Activated T-cell treated with anti-CD3 and anti-CD28 coated beads, Interleukin-2, amount 50 U/mL, for 24 hours (primary cell): ENCODE results near the gene GJD3.
A peak's percentile ranks its signal among the peaks of the same experiment; 100 is the strongest.

Experiments
- DNase-seq: peaks from one replicate; pipeline ENCODE4 v3.0.0-alpha.2; 2020
- H3K27ac Mint-ChIP-seq: 2 replicates; pipeline ENCODE4 v1.8.0; 2020; ENCODE audit warnings: mild to moderate bottlenecking, mixed read lengths
- H3K27me3 Mint-ChIP-seq: 2 replicates; pipeline ENCODE4 v1.8.0; 2020; ENCODE audit warnings: mixed read lengths
- H3K36me3 Mint-ChIP-seq: 2 replicates; pipeline ENCODE4 v1.8.0; 2020; ENCODE audit warnings: low read depth, mixed read lengths
- H3K4me1 Mint-ChIP-seq: 2 replicates; pipeline ENCODE4 v1.8.0; 2020; ENCODE audit warnings: low read depth, mixed read lengths
- H3K4me3 Mint-ChIP-seq: 2 replicates; pipeline ENCODE4 v1.8.0; 2020; ENCODE audit warnings: mild to moderate bottlenecking, moderate library complexity, mixed read lengths
- H3K9me3 Mint-ChIP-seq: 2 replicates; pipeline ENCODE4 v1.8.0; 2020; ENCODE audit warnings: mixed read lengths

The GJD3 gene

DNA sequence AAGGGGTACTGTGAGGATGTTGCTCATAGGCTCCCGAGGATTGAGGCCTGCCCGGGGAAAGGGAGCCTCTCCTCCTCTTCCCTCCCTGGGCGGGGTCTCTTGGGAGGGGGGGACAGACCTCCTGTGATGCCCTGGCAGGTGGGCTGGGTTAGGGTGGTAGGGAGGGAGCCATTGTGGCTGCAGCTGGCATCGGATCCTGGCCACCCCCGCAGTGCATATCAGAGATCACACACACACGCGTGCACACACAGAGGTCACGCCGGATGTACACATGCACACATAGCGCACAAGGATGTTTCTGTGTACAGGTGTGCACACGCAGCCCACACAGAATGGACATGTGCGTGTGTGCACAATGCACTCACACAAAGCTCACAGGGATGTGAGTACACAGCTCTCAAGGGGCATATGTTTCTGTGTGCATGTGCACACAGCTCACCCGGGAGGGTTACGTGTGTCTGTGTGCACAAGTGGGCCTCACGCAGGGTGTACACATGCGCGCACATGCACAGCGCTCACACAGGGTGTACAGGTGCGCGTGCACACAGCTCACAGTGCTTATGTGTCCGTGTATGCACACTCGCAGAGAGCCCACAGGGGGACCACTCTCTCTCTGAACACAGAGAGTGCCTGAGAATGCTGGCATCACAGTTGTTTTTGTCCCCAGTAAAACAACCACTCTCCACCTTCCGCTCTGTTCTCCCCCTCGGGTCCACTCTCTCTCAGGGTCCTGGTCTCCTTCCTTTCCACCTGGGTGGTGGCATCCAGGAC, 2.4 kb downstream of the GJD3 start:
- H3K9me3 Mint-ChIP-seq, result no peaks in the 10 kb centered on the region
- H3K4me1 Mint-ChIP-seq, result peaks cover 26% of the 10 kb centered on the region
- H3K4me3 Mint-ChIP-seq, result peak overlapping the region; percentile 60
- peaks cover 22% of the 10 kb centered on the region for H3K27me3 Mint-ChIP-seq
- H3K36me3 Mint-ChIP-seq, result peaks cover 2% of the 10 kb centered on the region
- peak; percentile 30 for DNase-seq
- H3K27ac Mint-ChIP-seq, result no peak overlapping the region

DNA sequence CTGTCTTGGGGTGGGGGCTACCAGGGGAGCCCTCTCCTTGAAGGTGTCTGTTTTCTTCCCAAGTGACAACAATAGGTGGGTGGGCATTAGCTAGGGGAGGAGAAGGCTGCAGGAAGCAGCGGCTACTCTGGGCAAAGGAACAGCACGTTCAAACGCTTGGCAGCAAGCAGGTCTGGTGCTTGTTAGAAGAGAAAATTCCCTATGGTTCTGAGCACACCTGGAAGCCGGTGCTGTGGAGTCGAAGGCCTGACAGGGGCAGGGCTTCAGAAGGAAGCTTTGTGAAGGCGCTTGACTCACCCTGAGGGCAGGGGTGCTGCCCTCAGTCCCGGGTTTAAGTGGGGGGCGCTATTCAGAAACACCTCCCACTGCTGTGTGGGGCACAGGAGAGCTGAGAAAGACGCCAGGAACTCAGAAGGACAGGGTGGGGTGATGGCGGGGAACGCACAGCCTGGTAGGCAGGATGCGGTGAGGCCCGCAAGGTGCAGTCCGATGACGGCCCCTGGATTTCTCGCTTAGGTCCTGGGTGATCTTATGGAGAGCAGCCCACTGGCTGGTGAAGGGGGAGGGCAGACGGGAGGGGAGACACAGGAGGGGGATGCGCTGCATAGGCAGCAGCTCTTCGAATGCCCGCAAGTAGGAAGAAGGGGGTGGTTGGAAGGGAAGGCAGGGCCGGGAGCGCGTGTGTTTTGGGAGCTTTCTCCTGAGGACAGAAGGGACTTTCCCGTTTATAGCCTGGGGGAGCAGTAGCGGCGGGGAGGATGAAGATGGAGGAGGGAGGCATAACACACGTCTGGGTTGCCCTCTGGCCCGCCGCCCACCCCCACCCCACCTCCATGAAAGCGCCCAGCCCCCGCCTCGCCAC, 3.2 kb downstream of the GJD3 start:
- Mint-ChIP-seq H3K27ac (peak overlapping the region; percentile 6), H3K4me1 (peaks cover 26% of the 10 kb centered on the region), H3K36me3 (peaks cover 5% of the 10 kb centered on the region), H3K4me3 (no peak overlapping the region), H3K27me3 (peaks cover 22% of the 10 kb centered on the region), H3K9me3 (no peaks in the 10 kb centered on the region)
- peak; percentile 30 for DNase-seq

- H3K4me3 Mint-ChIP-seq, result no peak overlapping the region
- peaks cover 22% of the 10 kb centered on the region for H3K27me3 Mint-ChIP-seq
- no peak for DNase-seq
- H3K27ac Mint-ChIP-seq, result no peak overlapping the region
- peaks cover 26% of the 10 kb centered on the region for H3K4me1 Mint-ChIP-seq
- H3K9me3 Mint-ChIP-seq, result no peaks in the 10 kb centered on the region
- peaks cover 15% of the 10 kb centered on the region for H3K36me3 Mint-ChIP-seq
These were observed 4.4 kb downstream of the GJD3 start for GRCh38 chr17:40360091-40360490.

DNA sequence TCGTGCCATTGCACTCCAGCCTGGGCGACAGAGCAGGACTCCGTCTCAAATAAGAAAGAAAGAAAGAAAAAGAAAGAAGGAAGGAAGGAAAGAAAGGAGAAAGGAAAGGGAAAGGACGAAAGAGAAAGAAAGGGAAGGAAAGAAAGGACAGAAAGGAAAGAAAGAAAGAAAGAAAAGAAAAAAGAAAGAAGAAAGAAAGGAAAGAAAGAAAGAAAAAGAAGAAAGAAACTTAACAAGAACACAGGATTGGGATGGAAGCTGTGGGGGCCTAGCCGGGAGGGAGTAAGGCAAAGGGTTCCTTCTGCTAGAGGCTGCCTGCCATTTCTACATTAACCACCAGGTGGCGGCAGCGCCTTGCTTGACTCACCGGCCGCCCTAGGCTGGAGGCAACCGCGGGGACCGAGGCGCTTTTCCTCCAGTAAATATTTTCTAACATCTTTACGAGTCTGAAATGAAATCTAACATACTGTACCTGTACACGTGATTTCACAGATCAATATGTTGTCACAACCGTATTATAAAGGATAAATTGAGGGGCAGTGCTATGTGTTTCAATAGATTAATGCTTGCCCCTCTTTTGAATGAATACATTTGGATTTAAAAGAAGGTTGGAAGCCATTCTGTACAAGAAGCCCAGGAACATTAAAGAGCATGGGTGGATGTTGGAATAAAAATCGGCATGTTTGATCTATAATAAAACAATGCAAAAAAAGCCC, 6.1 kb downstream of the GJD3 start:
- peaks cover 25% of the 10 kb centered on the region for H3K4me1 Mint-ChIP-seq
- H3K36me3 Mint-ChIP-seq, result peaks cover 28% of the 10 kb centered on the region
- no peak overlapping the region for H3K27ac Mint-ChIP-seq
- peaks cover 20% of the 10 kb centered on the region for H3K27me3 Mint-ChIP-seq
- H3K4me3 Mint-ChIP-seq, result peak overlapping the region; percentile 10
- no peaks in the 10 kb centered on the region for H3K9me3 Mint-ChIP-seq
- DNase-seq, result peak; percentile 93

DNA sequence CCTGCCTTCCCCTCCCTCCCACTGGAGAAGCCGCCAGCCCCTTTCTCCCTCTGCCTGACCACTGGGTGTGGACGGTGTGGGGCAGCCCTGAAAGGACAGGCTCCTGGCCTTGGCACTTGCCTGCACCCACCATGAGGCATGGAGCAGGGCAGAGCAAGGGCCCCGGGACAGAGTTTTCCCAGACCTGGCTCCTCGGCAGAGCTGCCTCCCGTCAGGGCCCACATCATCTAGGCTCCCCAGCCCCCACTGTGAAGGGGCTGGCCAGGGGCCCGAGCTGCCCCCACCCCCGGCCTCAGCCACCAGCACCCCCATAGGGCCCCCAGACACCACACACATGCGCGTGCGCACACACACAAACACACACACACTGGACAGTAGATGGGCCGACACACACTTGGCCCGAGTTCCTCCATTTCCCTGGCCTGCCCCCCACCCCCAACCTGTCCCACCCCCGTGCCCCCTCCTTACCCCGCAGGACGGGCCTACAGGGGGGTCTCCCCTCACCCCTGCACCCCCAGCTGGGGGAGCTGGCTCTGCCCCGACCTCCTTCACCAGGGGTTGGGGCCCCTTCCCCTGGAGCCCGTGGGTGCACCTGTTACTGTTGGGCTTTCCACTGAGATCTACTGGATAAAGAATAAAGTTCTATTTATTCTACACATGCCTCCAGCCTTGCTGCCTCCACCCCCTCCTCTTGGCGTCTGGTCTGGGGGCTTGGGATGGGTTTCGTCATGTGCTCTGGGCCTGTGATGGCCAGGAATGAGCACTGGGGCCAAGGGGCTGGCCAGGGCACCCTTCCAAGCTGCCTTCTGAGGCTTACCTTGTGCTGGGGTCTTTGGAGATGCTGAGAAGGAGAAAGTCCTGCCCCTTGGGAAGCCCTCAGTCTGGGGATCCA, 7.3 kb downstream of the GJD3 start:
- peaks cover 15% of the 10 kb centered on the region for H3K27me3 Mint-ChIP-seq
- no peak overlapping the region for H3K27ac Mint-ChIP-seq
- peaks cover 40% of the 10 kb centered on the region for H3K36me3 Mint-ChIP-seq
- H3K4me3 Mint-ChIP-seq, result no peak overlapping the region
- H3K9me3 Mint-ChIP-seq, result no peaks in the 10 kb centered on the region
- DNase-seq, result no peak
- peaks cover 31% of the 10 kb centered on the region for H3K4me1 Mint-ChIP-seq

- H3K4me1 Mint-ChIP-seq, result peaks cover 30% of the 10 kb centered on the region
- no peak for DNase-seq
- H3K36me3 Mint-ChIP-seq, result peaks cover 51% of the 10 kb centered on the region
These were observed 8.5 kb downstream of the GJD3 start for GRCh38 chr17:40355804-40356758.

GRCh38 chr17:40355123-40355803, 9.3 kb downstream of the GJD3 start:
- H3K36me3 Mint-ChIP-seq, result peaks cover 53% of the 10 kb centered on the region
- peak; percentile 91 for DNase-seq
- no peaks in the 10 kb centered on the region for H3K27me3 Mint-ChIP-seq
- H3K4me1 Mint-ChIP-seq, result peaks cover 29% of the 10 kb centered on the region
- H3K27ac Mint-ChIP-seq, result no peak overlapping the region
- no peak overlapping the region for H3K4me3 Mint-ChIP-seq
- no peaks in the 10 kb centered on the region for H3K9me3 Mint-ChIP-seq

More at GRCh38 chr17:40355804-40356758, 8.5 kb downstream of the GJD3 start:
- Mint-ChIP-seq H3K9me3 (no peaks in the 10 kb centered on the region), H3K27ac (no peak overlapping the region), H3K27me3 (peaks cover 6% of the 10 kb centered on the region), H3K4me3 (no peak overlapping the region)

GRCh38 chr17:40354221-40355122, 10.1 kb downstream of the GJD3 start:
- Mint-ChIP-seq H3K27me3 (no peaks in the 10 kb centered on the region), H3K36me3 (peaks cover 61% of the 10 kb centered on the region), H3K4me3 (no peak overlapping the region), H3K4me1 (peaks cover 33% of the 10 kb centered on the region), H3K9me3 (no peaks in the 10 kb centered on the region), H3K27ac (peak overlapping the region; percentile 47)
- no peak for DNase-seq

DNA sequence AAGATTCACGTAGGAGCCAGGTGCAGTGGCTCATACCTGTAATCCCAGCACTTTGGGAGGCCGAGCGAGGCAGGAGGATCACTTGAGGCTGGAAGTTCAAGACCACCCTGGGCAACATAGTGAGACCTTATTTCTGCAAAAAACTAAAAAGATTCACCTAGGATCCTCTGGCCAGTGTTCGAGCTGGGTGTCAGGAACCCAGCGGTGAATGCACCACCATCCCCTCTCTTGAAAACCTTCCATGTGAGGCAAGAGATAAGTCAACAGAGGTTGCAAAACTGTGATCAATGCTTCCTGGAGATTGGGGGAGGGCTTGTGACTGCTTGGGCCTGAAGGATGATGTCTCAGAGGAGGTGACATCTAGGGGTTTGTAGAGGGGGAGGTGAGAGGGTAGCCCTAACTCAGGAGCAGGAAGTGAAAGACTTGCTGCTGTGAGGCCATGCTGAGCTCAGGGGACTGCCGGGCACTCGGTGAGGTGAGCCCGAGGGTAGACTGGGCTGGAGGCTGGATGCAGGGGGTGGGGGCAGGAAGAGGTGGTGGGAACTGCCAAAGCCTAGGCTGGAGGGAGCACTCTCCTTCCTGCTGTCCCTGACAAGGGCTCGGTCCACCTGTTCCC, 11.7 kb downstream of the GJD3 start:
- Mint-ChIP-seq H3K4me1 (peaks cover 38% of the 10 kb centered on the region), H3K36me3 (peaks cover 70% of the 10 kb centered on the region), H3K9me3 (no peaks in the 10 kb centered on the region), H3K27ac (peak overlapping the region; percentile 75), H3K27me3 (no peaks in the 10 kb centered on the region), H3K4me3 (no peak overlapping the region)
- no peak for DNase-seq

- Mint-ChIP-seq H3K36me3 (peaks cover 69% of the 10 kb centered on the region), H3K9me3 (no peaks in the 10 kb centered on the region), H3K4me1 (peaks cover 43% of the 10 kb centered on the region), H3K27me3 (no peaks in the 10 kb centered on the region), H3K4me3 (no peak overlapping the region), H3K27ac (peak overlapping the region; percentile 75)
- no peak for DNase-seq
These were observed 12.2 kb downstream of the GJD3 start for GRCh38 chr17:40352237-40352778.
